Suppressor macrophage treated with lipopolysaccharide for 1 hour (primary cell): ENCODE results near the gene DUOX1.
"Not testable (repeated sequence)": the region's sequence is repeated elsewhere in the genome, so short reads cannot be mapped to it uniquely, and the experiment has no call there.

Source experiments
- DNase-seq, 3 donors: peaks; one replicate each; pipeline ENCODE4 v3.0.0-alpha.2; 2020 to 2022

Gene DUOX1

DNA sequence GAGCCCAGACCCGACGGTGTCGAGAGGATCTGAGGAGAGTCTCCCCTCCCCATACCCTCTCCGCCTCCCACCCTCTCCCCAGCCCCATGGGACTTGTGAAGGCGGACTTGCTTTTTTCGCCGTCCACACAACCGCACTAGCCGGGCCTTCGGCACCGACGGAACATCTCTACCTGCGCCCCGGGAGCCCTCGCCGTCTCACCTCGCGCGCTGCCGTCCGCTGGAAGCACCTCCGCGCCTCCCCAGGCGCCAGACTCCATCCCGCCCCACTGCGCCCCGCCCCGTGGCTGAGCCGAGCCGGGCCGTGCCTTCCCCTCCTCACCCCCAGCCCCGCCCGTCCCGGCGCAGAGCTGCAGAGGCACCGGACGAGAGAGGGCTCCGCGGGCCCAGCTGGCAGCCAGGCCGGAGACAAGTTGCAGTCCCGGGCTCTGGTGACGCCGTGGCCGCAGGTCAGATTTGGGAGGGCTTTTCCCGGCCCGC, at the start of gene DUOX1, which contains the start of gene DUOXA1:
Gene DUOX1 (plus strand): TSS at position 344 of the 479 bp plus-strand sequence. CDS start 1,973 bp downstream, outside the sequence.
Gene DUOXA1 (minus strand): TSS at position 229 of the 479 bp plus-strand sequence. CDS start 6,865 bp downstream, outside the sequence.
- peak in 1 of 3 donors; percentile 35 for DNase-seq

DNA sequence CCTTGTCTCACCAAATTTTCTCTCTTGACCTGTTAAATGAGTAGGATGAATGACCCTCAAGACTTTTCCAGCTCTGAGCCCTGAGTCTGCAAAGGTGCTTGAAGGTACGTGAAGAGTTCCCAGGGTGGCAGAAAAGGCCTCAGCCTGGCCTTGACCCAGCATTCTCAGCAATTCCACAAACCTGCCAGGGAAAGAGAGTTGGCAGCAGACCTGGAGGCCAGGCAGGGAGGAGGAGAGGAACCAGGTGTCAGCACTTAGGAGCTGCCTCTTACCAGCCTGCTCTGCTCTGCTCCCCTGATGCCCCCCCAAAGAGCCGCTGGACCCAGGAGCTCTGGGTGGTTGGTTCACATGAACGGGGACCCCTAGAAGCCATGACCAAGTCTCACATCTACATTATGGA, 49.2 kb upstream of the DUOX1 start:
- not testable (repeated sequence) for DNase-seq

DNA sequence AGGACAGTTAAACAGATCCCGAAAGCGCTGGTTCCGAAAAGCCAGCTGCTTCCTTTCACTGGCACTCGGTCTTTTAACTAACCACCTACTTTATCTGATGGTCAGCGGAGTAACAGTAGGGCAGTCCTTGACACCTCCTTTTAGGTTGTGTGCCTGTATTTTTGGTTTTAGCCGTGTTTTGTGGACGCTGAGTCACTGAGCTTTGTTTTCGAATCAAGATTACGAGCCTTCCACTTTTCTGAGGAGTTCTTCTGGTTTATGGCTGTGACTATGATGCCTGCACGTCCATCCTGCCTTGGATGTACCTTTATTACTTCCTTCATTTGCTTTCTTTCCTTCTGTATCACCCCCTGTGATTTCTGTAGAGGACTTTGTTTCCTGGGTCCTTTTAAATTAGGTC, 47.4 kb upstream of the DUOX1 start:
- not testable (repeated sequence) for DNase-seq

DNA sequence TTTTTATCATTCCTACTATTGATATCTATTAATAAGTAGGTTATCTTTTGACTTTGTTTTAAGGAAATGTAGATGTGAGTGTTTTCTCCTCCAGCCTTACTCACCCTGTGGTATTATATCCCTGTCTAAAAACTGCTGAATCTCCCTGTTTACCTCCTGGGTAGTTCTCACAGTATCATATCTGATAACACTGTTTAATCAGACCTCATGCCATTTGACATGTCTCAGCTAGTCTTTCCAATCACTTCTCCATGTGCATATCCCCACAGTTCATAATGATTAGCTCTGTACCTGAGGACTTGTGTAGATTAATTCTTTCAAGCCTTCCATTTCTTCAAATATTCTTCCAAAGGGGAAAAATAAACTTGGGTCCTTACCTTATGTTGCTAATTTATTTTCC, 46.6 kb upstream of the DUOX1 start:
- no peak for DNase-seq

DNA sequence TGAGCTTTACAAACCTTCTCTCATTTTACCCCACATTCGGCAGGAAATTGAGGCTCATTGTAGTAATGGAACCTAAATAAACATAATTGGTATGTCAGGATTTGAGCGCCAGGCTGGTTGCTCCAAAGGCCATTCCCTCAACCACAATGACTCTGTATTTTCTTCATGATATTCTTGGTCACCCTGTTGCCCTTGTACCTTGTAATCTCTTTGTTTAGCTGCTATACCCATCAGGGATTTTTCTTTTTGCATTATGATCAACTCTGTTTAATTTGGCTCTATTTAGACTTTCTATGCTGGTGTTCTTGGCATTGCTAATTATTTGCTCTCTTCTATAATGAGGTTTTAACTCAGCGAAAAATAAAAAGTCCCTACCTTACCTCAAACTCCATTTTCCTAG, 45.6 kb upstream of the DUOX1 start:
- no peak for DNase-seq

DNA sequence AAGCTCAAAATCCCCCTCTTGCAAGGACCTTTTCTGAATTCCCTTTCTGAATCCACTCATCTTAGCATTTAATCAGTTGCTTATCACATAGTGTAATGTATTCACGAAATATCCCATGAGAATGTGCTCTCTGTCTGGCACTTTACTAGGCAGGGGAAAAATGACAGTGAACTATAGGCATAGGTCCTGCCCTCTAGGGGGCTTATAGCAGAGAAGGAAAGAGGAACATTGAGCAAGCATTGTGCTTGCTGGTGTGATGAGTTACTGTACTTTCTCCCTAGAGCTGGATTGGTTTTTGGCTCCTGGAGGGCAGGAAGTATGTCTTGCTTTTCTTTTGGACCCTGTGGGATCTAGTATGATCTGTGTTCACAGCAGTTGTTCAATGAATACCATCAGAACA, 42.3 kb upstream of the DUOX1 start:
- DNase-seq: peak in 2 of 3 donors; percentile 26 to 33

DNA sequence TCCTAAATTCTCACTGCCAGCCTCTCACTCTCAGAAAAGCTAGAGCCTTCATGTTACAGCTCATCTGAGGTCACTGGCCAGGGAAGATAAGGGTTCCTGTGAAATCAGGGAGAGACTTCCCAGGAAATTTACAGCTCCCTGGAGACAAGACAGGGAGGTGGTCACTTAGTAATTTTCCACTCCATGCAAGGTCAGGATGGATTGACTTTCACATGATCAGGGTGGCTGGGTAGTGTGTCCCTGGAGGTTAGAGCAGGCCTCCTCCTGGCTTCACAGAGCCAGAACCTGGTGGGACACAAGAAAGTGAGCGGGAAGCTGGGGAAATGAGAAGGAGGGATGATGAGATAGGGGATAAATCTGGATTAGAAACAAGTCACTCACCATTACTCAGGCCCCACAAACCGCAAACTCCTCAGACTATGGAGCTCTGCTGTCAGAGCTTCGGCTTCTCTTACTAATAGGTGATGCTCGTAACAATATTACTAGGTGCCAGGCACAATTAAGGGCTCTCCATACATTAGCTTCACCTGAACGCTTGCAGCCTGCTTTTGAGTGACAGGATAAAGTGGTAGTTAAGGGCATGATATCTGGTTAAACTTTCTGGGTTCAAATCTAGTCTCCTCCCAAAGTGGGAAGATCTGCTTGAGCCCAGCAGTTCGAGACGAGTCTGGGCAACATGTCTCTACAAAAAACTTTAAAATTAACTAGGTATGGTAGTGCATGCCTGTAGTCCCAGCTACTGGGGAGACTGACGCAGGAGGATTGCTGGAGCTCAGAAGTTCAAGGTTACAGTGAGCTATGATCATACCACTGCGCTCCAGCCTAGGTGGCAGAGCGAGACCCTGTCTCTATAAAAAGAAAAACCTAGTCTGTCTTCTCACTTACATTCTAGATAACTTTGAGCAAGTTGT, 40.7 kb upstream of the DUOX1 start:
- DNase-seq: no peak

DNA sequence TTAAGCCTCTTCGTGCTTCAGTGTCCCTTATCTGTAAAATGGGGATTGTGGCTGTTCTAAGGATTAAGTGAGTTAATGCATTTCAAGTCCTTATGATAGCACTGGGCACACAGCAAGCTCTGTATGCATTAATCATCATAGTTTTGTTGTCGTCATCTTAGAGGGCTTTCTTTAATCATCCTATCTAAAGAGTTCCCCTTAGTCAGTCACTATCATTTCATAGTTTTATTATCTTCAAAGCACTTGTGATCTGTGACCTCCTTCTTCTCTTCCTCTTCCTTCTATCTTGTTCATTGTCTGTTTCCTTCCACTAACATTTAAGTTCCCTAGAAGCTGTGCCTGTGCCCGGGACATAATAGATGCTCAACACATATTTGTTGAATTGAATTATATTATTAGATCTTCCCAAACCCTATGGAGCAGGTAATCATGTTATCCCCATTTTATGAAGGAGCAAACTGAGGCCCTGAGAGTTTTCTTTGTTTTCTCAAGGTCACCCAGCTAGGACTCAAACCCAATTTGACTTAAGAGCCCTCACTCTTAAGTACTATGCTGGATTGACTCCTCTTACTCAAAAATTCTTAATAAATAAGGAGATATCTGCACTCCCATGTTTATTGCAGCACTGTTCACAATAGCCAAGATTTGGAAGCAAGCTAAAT, 40.0 kb upstream of the DUOX1 start:
- peak in 2 of 3 donors; percentile 21 to 26 for DNase-seq

DNA sequence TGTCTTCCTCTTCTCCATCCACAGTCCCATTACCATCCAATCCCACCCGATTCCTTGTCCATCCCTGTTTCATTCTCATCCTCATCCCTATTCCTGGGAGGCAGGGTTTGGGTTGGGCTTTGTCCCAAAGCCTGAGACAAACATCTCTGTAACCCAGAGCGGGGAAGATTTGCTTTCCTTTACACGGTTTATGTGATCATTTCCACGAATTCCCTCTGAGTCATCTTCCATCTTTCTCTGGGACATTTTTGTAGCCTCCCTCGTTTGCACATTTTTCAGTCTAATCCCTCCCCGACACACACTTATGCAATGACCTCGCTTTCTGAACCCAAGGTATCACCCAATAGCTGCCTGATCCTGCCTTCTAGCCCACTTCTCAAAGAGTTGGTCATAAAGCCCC, 38.6 kb upstream of the DUOX1 start:
- DNase-seq: peak; percentile 24 to 47 (median 39)

DNA sequence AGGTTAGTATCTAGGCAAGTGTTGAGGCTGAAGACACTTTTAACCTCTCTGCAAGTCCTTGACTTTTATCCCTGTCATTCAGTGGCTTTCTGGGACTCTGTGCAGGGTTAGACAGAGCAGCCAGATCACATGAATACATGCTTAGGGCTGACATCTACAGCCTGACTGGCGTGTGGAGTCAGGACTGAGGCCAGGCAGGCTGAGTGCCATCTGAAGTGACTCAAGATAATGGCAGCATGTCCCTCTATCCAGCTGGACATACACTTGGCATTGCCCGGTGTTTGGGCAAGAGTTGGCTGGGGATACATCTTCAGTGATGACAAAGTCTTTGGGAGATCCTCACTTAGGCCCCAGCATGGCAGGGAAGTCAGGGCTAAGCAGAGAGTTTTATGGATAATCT, 38.2 kb upstream of the DUOX1 start:
- no peak for DNase-seq

DNA sequence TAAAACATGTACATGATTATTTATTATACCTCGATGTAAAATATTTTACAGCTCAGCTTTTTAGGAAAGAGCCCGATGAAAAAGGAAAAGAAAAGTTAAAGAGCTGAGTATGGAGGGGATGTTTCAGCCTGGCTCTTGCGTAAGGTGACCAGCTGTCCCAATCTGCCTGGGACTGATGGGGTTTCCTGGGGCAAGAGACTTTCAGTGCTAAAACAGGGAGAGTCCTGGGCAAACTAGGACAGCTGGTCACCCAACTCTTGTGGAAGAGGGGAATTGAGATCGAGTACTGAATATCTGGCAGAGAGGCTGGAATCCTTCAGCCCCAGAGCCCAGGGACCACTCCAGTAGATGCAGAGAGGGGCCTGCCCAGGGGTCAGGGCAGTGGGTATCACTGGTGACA, 36.8 kb upstream of the DUOX1 start:
- peak; percentile 52 to 62 (median 59) for DNase-seq

DNA sequence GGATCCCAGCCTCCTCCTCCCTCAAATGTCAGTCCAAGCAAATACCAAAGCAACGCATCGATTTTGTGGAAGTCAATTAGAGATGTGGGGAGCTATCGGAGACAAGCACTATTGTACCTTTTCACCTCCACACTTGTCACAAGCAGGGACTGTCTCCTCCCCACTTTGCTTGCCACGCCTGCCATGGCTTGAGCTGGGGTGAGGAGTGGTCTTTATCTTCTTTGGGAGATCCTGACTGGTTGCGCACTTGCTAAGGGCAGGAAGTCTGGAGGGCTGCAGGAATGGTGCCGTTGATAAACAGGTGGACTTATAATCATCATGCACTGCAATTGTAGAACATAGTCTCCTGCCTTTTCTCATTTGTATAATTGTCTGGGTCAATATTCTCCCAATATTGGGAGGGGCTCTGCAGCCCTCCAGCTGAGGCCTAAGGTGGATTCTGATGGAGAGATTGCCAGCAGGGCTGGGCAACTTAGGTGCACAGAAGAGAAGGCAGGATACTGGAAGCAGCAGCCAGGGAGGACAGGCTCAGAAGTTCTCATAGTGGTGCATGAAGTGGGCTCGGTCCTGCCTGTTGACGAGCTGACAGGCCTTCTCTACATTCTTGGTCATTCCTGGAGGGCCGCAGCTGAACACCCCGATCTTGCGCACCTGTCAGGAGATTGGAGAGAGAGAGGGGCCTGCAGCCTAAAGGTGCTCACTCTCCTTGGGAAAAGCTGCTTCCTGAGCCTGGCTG, 36.0 kb upstream of the DUOX1 start:
- no peak for DNase-seq

DNA sequence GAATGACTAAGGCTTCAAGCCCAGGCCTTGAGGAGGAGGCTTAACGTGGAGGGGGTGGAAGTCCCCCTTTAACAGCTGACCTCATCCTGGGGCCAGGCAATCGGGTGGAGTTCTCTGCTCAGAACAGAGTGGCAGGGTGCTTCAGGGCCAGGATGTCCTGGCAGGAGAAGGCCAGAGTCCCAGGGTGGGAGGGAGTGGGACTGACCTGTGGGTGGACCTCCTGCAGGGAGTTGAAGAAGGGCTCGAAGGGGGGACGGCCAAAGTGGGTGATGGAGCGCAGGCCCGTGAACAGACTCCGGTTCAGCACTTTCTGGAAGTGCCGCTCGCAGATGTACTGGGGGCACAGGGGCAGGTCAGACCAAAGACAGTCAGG, 35.5 kb upstream of the DUOX1 start:
- peak in 1 of 3 donors; percentile 36 for DNase-seq

DNA sequence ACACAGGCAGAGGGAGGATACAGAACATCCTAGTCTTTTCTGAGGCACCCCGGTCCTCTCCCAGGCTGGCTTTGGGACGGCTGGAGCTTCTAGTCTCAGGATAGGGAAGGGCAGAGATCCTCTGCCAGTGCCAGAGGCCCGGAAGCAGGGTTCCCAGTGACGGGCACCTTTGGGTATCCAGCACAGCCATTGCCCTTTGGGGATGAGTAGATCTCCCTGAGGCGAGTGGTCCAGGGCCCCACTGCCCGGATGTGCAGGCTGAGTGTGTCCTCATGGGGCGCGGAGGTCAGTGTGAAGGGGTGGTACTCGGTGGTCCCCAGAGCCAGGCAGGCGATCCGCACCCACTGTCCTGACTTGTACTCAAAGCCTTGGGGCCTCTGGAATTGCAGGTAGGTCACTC, 34.1 kb upstream of the DUOX1 start:
- no peak for DNase-seq

DNA sequence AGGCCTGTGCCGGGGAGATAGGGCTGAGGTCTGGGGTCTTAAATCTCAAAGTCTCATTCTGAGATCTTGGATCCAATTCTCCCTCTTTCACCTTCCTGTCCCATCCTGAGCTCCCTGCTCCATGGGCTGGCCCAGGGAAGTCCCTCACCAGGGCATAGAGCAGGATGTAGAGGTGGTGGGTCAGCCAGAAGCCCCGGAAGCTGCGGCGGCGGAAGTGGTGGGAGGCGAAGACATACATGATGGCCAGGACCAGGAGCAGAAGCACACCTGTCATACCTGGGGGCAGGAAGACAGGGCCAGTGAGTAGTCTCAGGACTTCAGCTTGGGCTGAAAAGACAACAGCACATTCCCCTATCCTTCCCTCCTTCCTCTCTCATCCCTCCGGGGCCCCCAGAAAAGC, 32.3 kb upstream of the DUOX1 start:
- no peak for DNase-seq

DNA sequence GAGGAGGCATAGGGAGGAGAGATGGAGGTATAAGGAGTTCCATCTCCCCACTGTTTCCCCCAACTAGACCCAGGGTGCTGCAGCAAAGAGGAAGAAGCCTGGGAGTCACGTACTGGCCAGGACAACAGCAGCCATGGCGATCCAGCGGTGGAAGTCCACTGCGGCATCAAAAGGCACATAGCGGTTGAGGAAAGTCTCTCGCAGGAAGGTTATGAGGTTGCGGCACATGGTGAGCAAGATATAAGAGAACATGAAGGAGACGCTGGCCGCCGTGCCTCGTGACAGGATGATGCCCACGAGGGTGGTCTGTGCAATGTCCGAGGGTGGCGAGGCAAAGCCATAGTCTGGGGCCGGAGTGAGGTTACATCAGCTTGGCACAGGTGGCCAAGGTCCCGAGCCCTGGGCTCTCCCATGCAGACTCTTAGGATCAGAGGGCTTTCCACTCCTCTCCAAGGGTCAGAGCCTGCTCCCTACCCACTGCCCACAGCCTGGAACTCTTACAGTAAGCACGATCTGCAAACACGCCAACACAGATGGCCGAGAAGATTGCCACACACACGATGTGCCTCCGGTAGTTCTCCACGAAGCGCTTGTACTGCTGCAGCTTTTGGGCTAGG, 30.1 kb upstream of the DUOX1 start:
- DNase-seq: no peak

DNA sequence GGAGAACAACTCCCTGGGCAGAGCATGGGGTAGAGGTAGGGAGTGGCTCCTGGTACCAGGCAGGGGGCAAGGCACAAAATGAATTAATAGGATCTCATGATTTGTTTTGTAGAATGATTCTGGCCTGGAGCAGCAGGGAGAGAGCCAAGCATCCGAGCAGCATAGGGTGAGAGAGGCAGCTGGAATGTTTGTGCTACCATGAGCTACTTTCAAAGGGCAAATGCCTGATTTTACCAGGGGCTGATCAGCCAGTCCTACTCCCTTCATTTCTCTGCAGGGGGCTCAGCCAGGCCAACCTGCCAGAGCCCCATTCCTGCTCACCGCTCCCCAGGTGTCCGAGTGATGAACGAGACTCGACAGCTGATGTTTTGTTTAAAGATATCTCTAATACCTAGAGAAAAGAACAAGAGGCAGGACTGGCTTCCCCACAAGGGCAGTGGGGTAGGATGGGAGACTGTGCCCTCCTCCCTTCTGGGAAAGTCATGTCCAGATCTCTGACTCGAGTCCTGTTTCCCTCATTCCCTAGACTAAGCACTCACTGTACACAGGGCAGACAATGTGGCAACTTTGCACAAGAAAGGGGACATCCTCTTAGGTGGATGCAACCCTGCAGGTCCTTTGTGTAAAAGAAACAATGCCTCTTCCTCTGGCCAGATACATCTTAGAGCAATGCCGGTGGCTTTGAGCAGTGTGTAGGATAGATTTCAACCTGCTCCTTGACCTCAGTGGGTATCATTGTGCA, 28.7 kb upstream of the DUOX1 start:
- DNase-seq: no peak

DNA sequence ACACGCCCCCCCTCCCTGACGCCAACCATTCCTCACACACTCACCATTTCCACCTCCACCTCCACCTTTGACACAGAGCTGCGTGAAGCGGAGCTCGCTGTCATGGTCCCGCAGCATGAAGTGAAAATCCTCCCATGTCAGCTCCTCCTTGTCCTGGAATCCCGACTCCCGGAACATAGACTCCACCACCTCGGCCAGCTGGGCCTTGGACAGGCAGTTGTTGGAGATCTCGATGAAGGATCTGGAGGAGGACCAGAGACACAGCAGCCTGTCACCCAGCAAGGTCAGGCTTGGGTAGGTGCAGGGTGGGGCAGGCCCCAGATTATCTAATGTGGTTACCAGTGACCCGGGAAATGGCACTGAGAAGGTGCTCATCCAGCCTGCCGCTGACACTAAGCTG, 28.0 kb upstream of the DUOX1 start:
- no peak for DNase-seq

DNA sequence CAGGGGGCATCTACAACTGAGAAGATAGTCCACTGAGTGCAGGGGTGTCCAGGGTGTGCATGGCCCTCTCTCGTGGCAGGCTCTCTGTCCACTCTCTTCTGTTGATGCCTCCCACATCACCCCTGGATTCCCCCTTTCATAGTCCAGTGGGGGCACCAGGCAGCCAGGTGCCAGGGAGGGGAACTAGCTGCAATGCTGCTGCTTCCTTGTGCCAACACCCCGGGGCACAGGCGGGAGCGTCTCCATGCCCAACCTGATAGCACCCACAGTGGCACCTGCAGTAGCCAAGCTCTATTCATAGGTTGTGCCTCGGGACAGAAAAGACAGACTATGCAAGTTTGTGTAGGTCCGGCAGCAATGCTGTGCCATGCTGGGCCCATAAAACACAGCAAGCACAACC, 27.6 kb upstream of the DUOX1 start:
- no peak for DNase-seq

DNA sequence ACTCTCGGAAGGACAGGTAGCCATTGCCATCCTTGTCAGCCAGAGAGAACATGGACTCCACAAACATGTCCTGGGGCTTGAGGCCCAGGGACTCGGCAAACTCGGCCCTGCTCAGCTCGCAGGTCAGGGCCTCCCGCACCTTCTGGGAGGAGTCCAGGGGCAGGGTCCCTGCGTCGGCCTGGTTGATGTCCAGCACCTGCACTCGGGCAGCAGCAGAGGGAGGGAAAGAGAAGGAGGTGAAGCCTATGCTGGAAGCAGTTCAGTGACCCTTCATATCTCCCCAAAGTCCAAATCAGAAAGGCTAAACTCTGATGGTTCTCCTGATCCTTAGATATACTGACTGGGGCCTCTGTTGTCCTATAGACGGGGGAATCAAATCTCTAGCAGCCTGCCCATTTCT, 25.6 kb upstream of the DUOX1 start:
- not testable (repeated sequence) for DNase-seq

DNA sequence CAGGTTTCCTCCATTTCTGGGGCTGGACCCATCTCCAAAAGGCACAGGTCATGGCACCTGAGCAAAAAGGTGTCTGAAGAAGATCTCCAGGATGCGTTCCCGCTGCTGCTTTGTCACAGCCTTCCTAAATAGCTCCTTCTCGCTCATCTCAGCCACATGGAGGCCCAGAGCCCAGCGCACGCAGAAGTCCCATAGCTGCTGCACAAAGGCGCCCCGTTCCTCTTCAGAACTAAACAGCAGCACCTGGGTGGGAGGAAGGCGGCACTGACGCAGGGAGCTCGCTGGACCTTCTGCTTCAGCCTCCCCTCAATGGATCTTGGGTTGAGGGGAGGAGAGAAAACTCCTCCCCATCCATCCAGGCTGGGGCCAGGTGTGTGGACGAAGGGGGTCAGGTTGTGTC, 24.2 kb upstream of the DUOX1 start:
- DNase-seq: no peak
